ENCODE measurements around the gene TLR4. TPM values are rescaled to one million over a fixed set of nuclear protein-coding genes. Genes with fewer than 3 reads are reported as not detected.

The TLR4 gene
- total RNA-seq, 1 donor from 2014 or later = 7.9 TPM

DNA sequence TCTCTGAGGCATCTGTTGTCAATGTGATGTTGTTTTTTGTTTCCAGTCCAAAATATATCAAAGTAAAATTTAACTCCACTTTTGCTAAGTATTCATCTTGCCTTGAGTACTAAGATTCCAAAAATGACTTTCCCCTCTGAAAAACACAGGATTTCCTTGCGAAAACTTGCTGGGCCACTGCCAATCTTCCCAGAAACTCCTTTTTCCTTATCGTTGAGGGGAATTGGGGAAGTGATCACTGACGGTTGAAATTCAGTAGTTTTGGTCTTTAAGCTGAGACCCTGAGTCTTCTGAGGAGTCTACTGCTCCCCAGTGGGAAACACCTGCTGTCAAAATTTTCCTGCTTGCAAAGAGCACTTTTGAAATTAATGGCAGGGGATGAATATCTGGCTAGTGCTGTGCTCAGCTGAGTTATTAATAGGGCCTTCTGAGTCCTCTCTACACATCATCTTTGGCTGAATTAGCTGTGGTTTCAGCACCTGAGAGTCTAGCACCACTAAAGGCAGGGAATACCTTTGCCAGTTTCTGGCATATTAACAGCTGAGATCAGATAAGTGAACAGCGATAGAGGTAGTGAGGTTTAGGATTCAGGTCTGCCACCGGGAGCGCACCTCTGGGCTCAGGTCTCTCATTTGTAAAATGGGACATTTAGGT is 18.0 kb downstream of the TLR4 start:
- no peak for DNase-seq (ENCODE audit: low spot score)
- Mint-ChIP-seq H3K36me3 (ENCODE audit: low read depth, unreplicated experiment) (no peaks in the 10 kb centered on the region), H3K27me3 (ENCODE audit: unreplicated experiment) (no peaks in the 10 kb centered on the region), H3K27ac (ENCODE audit: unreplicated experiment) (no peak overlapping the region), H3K4me1 (ENCODE audit: unreplicated experiment) (no peaks in the 10 kb centered on the region), H3K9me3 (ENCODE audit: unreplicated experiment) (no peaks in the 10 kb centered on the region), H3K4me3 (ENCODE audit: unreplicated experiment) (no peak overlapping the region)
- TF ChIP-seq, protein P1, sequence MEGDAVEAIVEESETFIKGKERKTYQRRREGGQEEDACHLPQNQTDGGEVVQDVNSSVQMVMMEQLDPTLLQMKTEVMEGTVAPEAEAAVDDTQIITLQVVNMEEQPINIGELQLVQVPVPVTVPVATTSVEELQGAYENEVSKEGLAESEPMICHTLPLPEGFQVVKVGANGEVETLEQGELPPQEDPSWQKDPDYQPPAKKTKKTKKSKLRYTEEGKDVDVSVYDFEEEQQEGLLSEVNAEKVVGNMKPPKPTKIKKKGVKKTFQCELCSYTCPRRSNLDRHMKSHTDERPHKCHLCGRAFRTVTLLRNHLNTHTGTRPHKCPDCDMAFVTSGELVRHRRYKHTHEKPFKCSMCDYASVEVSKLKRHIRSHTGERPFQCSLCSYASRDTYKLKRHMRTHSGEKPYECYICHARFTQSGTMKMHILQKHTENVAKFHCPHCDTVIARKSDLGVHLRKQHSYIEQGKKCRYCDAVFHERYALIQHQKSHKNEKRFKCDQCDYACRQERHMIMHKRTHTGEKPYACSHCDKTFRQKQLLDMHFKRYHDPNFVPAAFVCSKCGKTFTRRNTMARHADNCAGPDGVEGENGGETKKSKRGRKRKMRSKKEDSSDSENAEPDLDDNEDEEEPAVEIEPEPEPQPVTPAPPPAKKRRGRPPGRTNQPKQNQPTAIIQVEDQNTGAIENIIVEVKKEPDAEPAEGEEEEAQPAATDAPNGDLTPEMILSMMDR (IDR thresholded peaks at IDR 0.05; ENCODE audit: unreplicated experiment) = no peak

GRCh38 chr9:117723986-117724625 is 19.9 kb downstream of the TLR4 start:
- Mint-ChIP-seq H3K4me1 (ENCODE audit: unreplicated experiment) (no peaks in the 10 kb centered on the region), H3K9me3 (ENCODE audit: unreplicated experiment) (no peaks in the 10 kb centered on the region), H3K36me3 (ENCODE audit: low read depth, unreplicated experiment) (no peaks in the 10 kb centered on the region), H3K27ac (ENCODE audit: unreplicated experiment) (no peak overlapping the region), H3K4me3 (ENCODE audit: unreplicated experiment) (no peak overlapping the region), H3K27me3 (ENCODE audit: unreplicated experiment) (no peaks in the 10 kb centered on the region)
- no peak for DNase-seq (ENCODE audit: low spot score)
- TF ChIP-seq, protein P1 (IDR thresholded peaks at IDR 0.05; ENCODE audit: unreplicated experiment) = no peak

DNA sequence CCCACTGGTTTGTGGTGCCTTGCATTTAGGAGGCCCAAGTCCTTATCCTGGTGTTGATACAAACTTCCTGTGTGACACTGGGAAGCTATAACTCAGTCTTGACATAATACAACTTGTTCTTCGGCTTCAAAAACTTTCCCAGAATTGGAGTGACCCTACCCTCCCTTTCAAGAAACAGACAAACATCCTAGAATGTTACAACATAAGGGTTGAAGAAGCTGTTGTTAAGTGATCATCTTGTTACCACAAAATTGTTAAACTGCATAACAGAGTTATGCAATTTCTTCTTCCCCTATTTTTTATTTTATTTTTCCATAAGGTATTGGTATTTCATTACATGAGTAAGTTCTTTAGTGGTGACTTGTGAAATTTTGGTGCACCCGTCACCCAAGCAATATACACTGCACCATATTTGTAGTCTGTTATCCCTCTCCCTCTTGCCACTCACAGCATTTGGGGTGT is 21.3 kb downstream of the TLR4 start:
- Mint-ChIP-seq H3K36me3 (ENCODE audit: low read depth, unreplicated experiment) (no peaks in the 10 kb centered on the region), H3K27me3 (ENCODE audit: unreplicated experiment) (no peaks in the 10 kb centered on the region), H3K9me3 (ENCODE audit: unreplicated experiment) (no peaks in the 10 kb centered on the region)

GRCh38 chr9:117729375-117729774 is 25.2 kb downstream of the TLR4 start:
- H3K4me1 Mint-ChIP-seq (ENCODE audit: unreplicated experiment) = no peaks in the 10 kb centered on the region

More for the DNA sequence above, 21.3 kb downstream of the TLR4 start:
- TF ChIP-seq, protein P1 (IDR thresholded peaks at IDR 0.05; ENCODE audit: unreplicated experiment) = no peak
- Mint-ChIP-seq H3K4me3 (ENCODE audit: unreplicated experiment) (no peak overlapping the region), H3K4me1 (ENCODE audit: unreplicated experiment) (no peaks in the 10 kb centered on the region), H3K27ac (ENCODE audit: unreplicated experiment) (no peak overlapping the region)
- no peak for DNase-seq (ENCODE audit: low spot score)

More at GRCh38 chr9:117729375-117729774, 25.2 kb downstream of the TLR4 start:
- no peaks in the 10 kb centered on the region for H3K9me3 Mint-ChIP-seq (ENCODE audit: unreplicated experiment)
- H3K27me3 Mint-ChIP-seq (ENCODE audit: unreplicated experiment) = no peaks in the 10 kb centered on the region
- H3K36me3 Mint-ChIP-seq (ENCODE audit: low read depth, unreplicated experiment) = no peaks in the 10 kb centered on the region
- no peak for DNase-seq (ENCODE audit: low spot score)
- H3K27ac Mint-ChIP-seq (ENCODE audit: unreplicated experiment) = no peak overlapping the region
- TF ChIP-seq, protein P1 (IDR thresholded peaks at IDR 0.05; ENCODE audit: unreplicated experiment) = no peak
- no peak overlapping the region for H3K4me3 Mint-ChIP-seq (ENCODE audit: unreplicated experiment)
